HL-60 (cell line): ENCODE measurements around the gene SNAPIN.

Source experiments
- DNase-seq, 2 experiments: peaks; one replicate each; pipeline ENCODE4 v3.0.0-alpha.2; 2010 to 2020; ENCODE audit warnings: low read depth in 1 of 2, low spot score in 1 of 2
- H3K27ac ChIP-seq: fragments of 250-450 bp; sonication (Bioruptor Pico); replicated peaks from 2 replicates; pipeline ENCODE4 v1.5.1; 2020; ENCODE audit warnings: mild to moderate bottlenecking, moderate library complexity
- H3K27me3 ChIP-seq: fragments of 250-450 bp; sonication (Bioruptor Pico); 2 replicates; pipeline ENCODE4 v1.5.1; 2021; ENCODE audit warnings: mild to moderate bottlenecking, moderate library complexity; ENCODE audit not compliant: insufficient read depth, poor library complexity, severe bottlenecking
- H3K4me3 ChIP-seq: replicated peaks from 2 replicates; pipeline ENCODE4 v1.5.1; 2011; ENCODE audit warnings: mild to moderate bottlenecking, control low read depth, low read length; ENCODE audit not compliant: insufficient read depth
- GABPA ChIP-seq: IDR thresholded peaks from 2 replicates; pipeline ENCODE4 v1.6.1; 2012; ENCODE audit warnings: low read depth
- POLR2AphosphoS5 ChIP-seq: IDR thresholded peaks from 2 replicates; pipeline ENCODE4 v1.6.1; 2012; ENCODE audit warnings: low read depth
- REST ChIP-seq: IDR thresholded peaks from 2 replicates; pipeline ENCODE4 v1.6.1; 2012; ENCODE audit warnings: low read depth; ENCODE audit not compliant: insufficient replicate concordance
- SPI1 ChIP-seq: IDR thresholded peaks from 2 replicates; pipeline ENCODE4 v1.6.1; 2012; ENCODE audit warnings: low read depth, mild to moderate bottlenecking, borderline replicate concordance
- TF ChIP-seq, protein P1 (sequence below): IDR thresholded peaks from one replicate; pipeline ENCODE4 v1.5.1; 2011; ENCODE audit warnings: low read length, control low read depth, inconsistent platforms; ENCODE audit not compliant: insufficient read depth

Gene SNAPIN

DNA sequence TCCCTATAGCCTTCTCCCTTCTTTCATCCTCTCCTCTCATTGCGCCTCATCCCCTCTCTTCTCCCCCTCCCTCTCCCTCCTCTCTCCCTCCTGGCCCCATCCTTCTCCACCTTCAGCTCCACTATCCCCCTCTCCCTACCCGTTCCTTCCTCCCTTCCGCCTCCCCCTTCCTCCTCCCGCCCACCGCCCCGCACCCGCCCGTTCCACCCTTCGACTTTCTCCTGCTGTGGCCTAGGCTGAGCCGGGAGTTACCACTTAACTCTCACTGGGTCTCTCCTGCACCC is 21.6 kb downstream of the SNAPIN start:
- H3K4me3 ChIP-seq = no peak overlapping the region
- no peak for TF ChIP-seq SPI1
- no peak for TF ChIP-seq POLR2AphosphoS5
- no peak for TF ChIP-seq GABPA
- H3K27ac ChIP-seq = no peak overlapping the region
- peaks cover 31% of the 10 kb centered on the region for H3K27me3 ChIP-seq
- no peak for DNase-seq

GRCh38 chr1:153682730-153683129 is 24.2 kb downstream of the SNAPIN start:
- no peak overlapping the region for H3K4me3 ChIP-seq

DNA sequence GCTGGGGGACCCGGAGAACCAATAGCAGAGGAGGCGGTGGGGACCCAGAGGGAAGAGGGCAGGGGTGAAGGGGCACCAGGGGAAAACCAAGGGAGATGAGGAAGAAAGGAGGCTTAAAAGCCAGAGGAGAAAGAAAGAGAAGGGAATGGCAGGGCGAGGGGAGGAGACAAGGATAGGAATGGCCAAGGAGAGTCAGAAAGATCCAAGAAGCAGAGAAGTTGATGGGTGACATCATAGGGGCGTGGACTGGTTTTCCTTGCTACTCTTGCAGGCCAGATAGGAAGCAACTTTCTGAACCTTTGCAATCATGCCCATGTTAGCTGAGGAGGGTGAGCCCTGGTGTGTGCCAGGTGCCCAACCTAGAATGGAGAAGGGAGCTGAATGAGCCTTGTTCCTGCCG is 25.4 kb downstream of the SNAPIN start:
- no peak for DNase-seq
- Histone ChIP-seq H3K27me3 (peaks cover 22% of the 10 kb centered on the region), H3K27ac (no peak overlapping the region), H3K4me3 (no peak overlapping the region)
- TF ChIP-seq, protein P1, sequence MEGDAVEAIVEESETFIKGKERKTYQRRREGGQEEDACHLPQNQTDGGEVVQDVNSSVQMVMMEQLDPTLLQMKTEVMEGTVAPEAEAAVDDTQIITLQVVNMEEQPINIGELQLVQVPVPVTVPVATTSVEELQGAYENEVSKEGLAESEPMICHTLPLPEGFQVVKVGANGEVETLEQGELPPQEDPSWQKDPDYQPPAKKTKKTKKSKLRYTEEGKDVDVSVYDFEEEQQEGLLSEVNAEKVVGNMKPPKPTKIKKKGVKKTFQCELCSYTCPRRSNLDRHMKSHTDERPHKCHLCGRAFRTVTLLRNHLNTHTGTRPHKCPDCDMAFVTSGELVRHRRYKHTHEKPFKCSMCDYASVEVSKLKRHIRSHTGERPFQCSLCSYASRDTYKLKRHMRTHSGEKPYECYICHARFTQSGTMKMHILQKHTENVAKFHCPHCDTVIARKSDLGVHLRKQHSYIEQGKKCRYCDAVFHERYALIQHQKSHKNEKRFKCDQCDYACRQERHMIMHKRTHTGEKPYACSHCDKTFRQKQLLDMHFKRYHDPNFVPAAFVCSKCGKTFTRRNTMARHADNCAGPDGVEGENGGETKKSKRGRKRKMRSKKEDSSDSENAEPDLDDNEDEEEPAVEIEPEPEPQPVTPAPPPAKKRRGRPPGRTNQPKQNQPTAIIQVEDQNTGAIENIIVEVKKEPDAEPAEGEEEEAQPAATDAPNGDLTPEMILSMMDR = no peak
- TF ChIP-seq POLR2AphosphoS5 (no peak), GABPA (no peak), SPI1 (no peak)

More at GRCh38 chr1:153682730-153683129, 24.2 kb downstream of the SNAPIN start:
- TF ChIP-seq GABPA (no peak), REST (no peak), SPI1 (no peak)
- TF ChIP-seq, protein P1 = no peak
- DNase-seq = no peak
- Histone ChIP-seq H3K27ac (no peak overlapping the region), H3K27me3 (peaks cover 31% of the 10 kb centered on the region)

GRCh38 chr1:153684892-153685291 is 26.4 kb downstream of the SNAPIN start:
- no peak for DNase-seq

More at GRCh38 chr1:153684892-153685291, 26.4 kb downstream of the SNAPIN start:
- no peak overlapping the region for H3K4me3 ChIP-seq
- H3K27me3 ChIP-seq = peaks cover 12% of the 10 kb centered on the region
- TF ChIP-seq REST (no peak), POLR2AphosphoS5 (no peak), GABPA (no peak), SPI1 (no peak)
- TF ChIP-seq, protein P1 = no peak
- no peak overlapping the region for H3K27ac ChIP-seq
